MCF 10A (cell line): Measurements from ENCODE around the gene DIAPH1. TPM values are rescaled to one million over a fixed set of nuclear protein-coding genes. Genes with fewer than 3 reads are reported as not detected.

ENCODE experiments used
- BruUV-seq: library from RNA; stranded (reverse); fragments of 400-500 nt; replicated peaks from 2 replicates; lab custom pipeline; 2021; lab: Mats Ljungman, UMichigan
- CTCF ChIA-PET: fragments of 300-600 bp; sonication (Branson Sonifier 250); formaldehyde crosslinking; extraction: SDS; loops from one replicate; lab custom pipeline; 2021; ENCODE audit warnings: antibody characterized with exemption, inconsistent platforms; lab: Yijun Ruan, JAX
- POLR2A ChIA-PET: fragments of 300-600, 350-650 bp; sonication (Branson Sonifier 250); formaldehyde crosslinking; extraction: SDS; loops from one replicate; lab custom pipeline; 2020; ENCODE audit warnings: antibody characterized with exemption, inconsistent platforms; lab: Yijun Ruan, JAX
- DNase-seq: peaks from one replicate; pipeline ENCODE4 v3.0.0-alpha.2; 2018; ENCODE audit not compliant: unreplicated experiment
- H3K27ac Mint-ChIP-seq: one replicate; pipeline ENCODE4 v1.8.0; 2022; ENCODE audit warnings: mild to moderate bottlenecking, low read depth, mixed read lengths; ENCODE audit not compliant: unreplicated experiment
- H3K27me3 Mint-ChIP-seq: one replicate; pipeline ENCODE4 v1.8.0; 2022; ENCODE audit warnings: mixed read lengths; ENCODE audit not compliant: insufficient read depth, unreplicated experiment
- H3K36me3 Mint-ChIP-seq: one replicate; pipeline ENCODE4 v1.8.0; 2022; ENCODE audit warnings: mild to moderate bottlenecking, moderate library complexity, mixed read lengths; ENCODE audit not compliant: insufficient read depth, unreplicated experiment
- H3K4me1 Mint-ChIP-seq: one replicate; pipeline ENCODE4 v1.8.0; 2022; ENCODE audit warnings: mixed read lengths; ENCODE audit not compliant: insufficient read depth, unreplicated experiment
- H3K4me3 Mint-ChIP-seq: one replicate; pipeline ENCODE4 v1.8.0; 2022; ENCODE audit warnings: mild to moderate bottlenecking, moderate library complexity, mixed read lengths; ENCODE audit not compliant: unreplicated experiment
- H3K9me3 Mint-ChIP-seq: one replicate; pipeline ENCODE4 v1.8.0; 2022; ENCODE audit warnings: mixed read lengths; ENCODE audit not compliant: unreplicated experiment
- CTCF ChIP-seq: fragments of 200-600 bp; IDR thresholded peaks from one replicate; pipeline ENCODE4 v1.8.0; 2022; ENCODE audit warnings: antibody characterized with exemption, mild to moderate bottlenecking; ENCODE audit not compliant: unreplicated experiment
- intact Hi-C: fragments of 100-400 bp; cut with micrococcal nuclease; formaldehyde crosslinking; loops from 2 replicates; pipeline ENCODE4 v1.14.1; 2022
- total RNA-seq: library from RNA; stranded (reverse); gene quantifications from 2 replicates; pipeline ENCODE4 v1.2.3, GENCODE V29; 2022

The DIAPH1 gene
- total RNA-seq, 1 experiment from 2014 or later, result 228 TPM

GRCh38 chr5:141521244-141521781 lies 97.5 kb downstream of the DIAPH1 start:
- DNase-seq, result peak; percentile 99
- H3K4me3 Mint-ChIP-seq, result peak overlapping the region; percentile 10
- ChIA-PET POLR2A (interaction anchor here (0.7 to 13.3 kb wide), 24 partner anchors 9 to 481 kb away, joined by 3 to 167 read pairs (median 4); partner anchors contain the start of genes DIAPH1, HDAC3, PCDHB11 and PCDHB14), CTCF (interaction anchor here (0.5 to 15.4 kb wide), 26 partner anchors 9 to 1278 kb away, joined by 3 to 191 read pairs (median 5); partner anchors contain the start of genes PCDHB10, PCDHB11, PCDHB14 and PCDHB5)
- no TSS peak for BruUV-seq
- no peaks in the 10 kb centered on the region for H3K9me3 Mint-ChIP-seq
- H3K36me3 Mint-ChIP-seq, result peaks cover 83% of the 10 kb centered on the region
- H3K27ac Mint-ChIP-seq, result peak overlapping the region; percentile 82
- intact Hi-C loops, result loop anchor here (1.0 to 5.0 kb wide), 2 partner anchors 12 to 479 kb away; no protein-coding TSS in a partner anchor
- H3K4me1 Mint-ChIP-seq, result peaks cover 47% of the 10 kb centered on the region
- no peak for TF ChIP-seq CTCF
- no peaks in the 10 kb centered on the region for H3K27me3 Mint-ChIP-seq

- BruUV-seq, result no TSS peak
- Mint-ChIP-seq H3K9me3 (no peaks in the 10 kb centered on the region), H3K4me3 (peak overlapping the region; percentile 33), H3K27ac (peak overlapping the region; percentile 82), H3K27me3 (no peaks in the 10 kb centered on the region), H3K4me1 (peaks cover 56% of the 10 kb centered on the region), H3K36me3 (peaks cover 74% of the 10 kb centered on the region)
- POLR2A ChIA-PET, result interaction anchor here (1.4 to 13.3 kb wide), 7 partner anchors 10 to 117 kb away, joined by 4 to 167 read pairs (median 8); partner anchors contain the start of genes HDAC3, PCDHGC3 and RELL2
- CTCF ChIA-PET, result interaction anchor here (0.6 to 15.4 kb wide), 15 partner anchors 8 to 385 kb away, joined by 3 to 191 read pairs (median 6); partner anchors contain the start of genes PCDHB14, PCDHB5, PCDHGB7 and PCDHGC3
- no peak for DNase-seq
- no peak for TF ChIP-seq CTCF
- intact Hi-C loops, result loop anchor here (5.0 kb wide), 1 partner anchor 478 kb away; no protein-coding TSS in a partner anchor
Measured at GRCh38 chr5:141519605-141520565, 98.9 kb downstream of the DIAPH1 start.

- peak; percentile 36 for DNase-seq
- peaks cover 62% of the 10 kb centered on the region for H3K4me1 Mint-ChIP-seq
- H3K27me3 Mint-ChIP-seq, result no peaks in the 10 kb centered on the region
- ChIA-PET CTCF (interaction anchor here (0.6 to 11.5 kb wide), 10 partner anchors 12 to 817 kb away, joined by 3 to 152 read pairs (median 3); no protein-coding TSS in a partner anchor), POLR2A (interaction anchor here (13.3 kb wide), 1 partner anchor 40 kb away, joined by 167 read pairs; no protein-coding TSS in a partner anchor)
- no peak overlapping the region for H3K4me3 Mint-ChIP-seq
- no peak overlapping the region for H3K27ac Mint-ChIP-seq
- H3K9me3 Mint-ChIP-seq, result no peaks in the 10 kb centered on the region
- no peak for TF ChIP-seq CTCF
- no TSS peak for BruUV-seq
- H3K36me3 Mint-ChIP-seq, result peaks cover 74% of the 10 kb centered on the region
- intact Hi-C loops, result no loop called here
Measured at GRCh38 chr5:141518618-141519015, 100.2 kb downstream of the DIAPH1 start.
